Calu3 (cell line): ENCODE results near the gene ATP13A3. TPM values are rescaled to one million over a fixed set of nuclear protein-coding genes. Genes with fewer than 3 reads are reported as not detected.
"Not testable (repeated sequence)": the region's sequence is repeated elsewhere in the genome, so short reads cannot be mapped to it uniquely, and the experiment has no call there.

ENCODE experiments used
- BruUV-seq: library from RNA; stranded (reverse); fragments of 400-500 nt; replicated peaks from 2 replicates; lab custom pipeline; 2021; lab: Mats Ljungman, UMichigan
- CTCF ChIA-PET: fragments of 300-600 bp; sonication (Branson Sonifier 250); formaldehyde crosslinking; loops from one replicate; lab custom pipeline; 2022; ENCODE audit warnings: antibody characterized with exemption; lab: Charles Lee
- DNase-seq: peaks from one replicate; pipeline ENCODE4 v3.0.0; 2022
- H3K27ac Mint-ChIP-seq: one replicate; pipeline ENCODE4 v1.8.0; 2022; ENCODE audit warnings: mixed read lengths; ENCODE audit not compliant: unreplicated experiment
- H3K27me3 Mint-ChIP-seq: one replicate; pipeline ENCODE4 v1.8.0; 2022; ENCODE audit warnings: mixed read lengths; ENCODE audit not compliant: unreplicated experiment
- H3K36me3 Mint-ChIP-seq: one replicate; pipeline ENCODE4 v1.8.0; 2022; ENCODE audit warnings: mild to moderate bottlenecking, moderate library complexity, mixed read lengths; ENCODE audit not compliant: insufficient read depth, unreplicated experiment
- H3K4me1 Mint-ChIP-seq: one replicate; pipeline ENCODE4 v1.8.0; 2022; ENCODE audit warnings: mild to moderate bottlenecking, low read depth, mixed read lengths; ENCODE audit not compliant: unreplicated experiment
- H3K4me3 Mint-ChIP-seq: one replicate; pipeline ENCODE4 v1.8.0; 2022; ENCODE audit warnings: mild to moderate bottlenecking, low read depth, moderate library complexity, mixed read lengths; ENCODE audit not compliant: unreplicated experiment
- H3K9me3 Mint-ChIP-seq: one replicate; pipeline ENCODE4 v1.8.0; 2022; ENCODE audit warnings: low read depth, mixed read lengths; ENCODE audit not compliant: unreplicated experiment
- intact Hi-C: fragments of 100-400 bp; cut with micrococcal nuclease; formaldehyde crosslinking; loops from one replicate; pipeline ENCODE4 v1.10.0; 2022; ENCODE audit not compliant: unreplicated experiment
- total RNA-seq: library from RNA; stranded (reverse); gene quantifications from 2 replicates; pipeline ENCODE4 v1.2.3, GENCODE V29; 2022
- TF ChIP-seq, protein P1 (sequence below): fragments of 200-600 bp; IDR thresholded peaks from one replicate; pipeline ENCODE4 v1.8.0; 2022; ENCODE audit warnings: antibody characterized with exemption; ENCODE audit not compliant: unreplicated experiment

The ATP13A3 gene
- total RNA-seq, 1 experiment from 2014 or later, result 229 TPM

DNA sequence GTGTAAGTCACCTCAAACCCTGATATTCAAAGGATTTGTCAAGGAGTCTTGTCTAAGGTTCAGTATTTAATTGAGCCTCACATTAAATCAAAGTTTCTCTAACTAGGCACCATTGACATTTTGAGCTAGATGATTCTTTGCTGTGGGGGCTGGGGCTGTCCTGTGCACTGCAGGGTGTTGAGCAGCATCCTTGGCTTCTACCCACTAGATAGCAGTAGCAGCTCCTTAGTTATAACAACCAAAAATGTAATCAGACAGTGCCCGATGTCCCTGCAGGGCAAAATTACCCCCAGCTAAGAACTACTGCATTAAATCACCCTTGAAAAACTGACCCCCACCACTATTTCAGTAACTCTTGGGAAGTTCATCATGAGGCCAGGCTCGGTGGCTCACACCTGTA, 17.3 kb upstream of the ATP13A3 start:
- no peaks in the 10 kb centered on the region for H3K9me3 Mint-ChIP-seq
- no peak overlapping the region for H3K27ac Mint-ChIP-seq
- CTCF ChIA-PET, result interaction anchor here (0.6 kb wide), 1 partner anchor 90 kb away, joined by 3 read pairs; no protein-coding TSS in a partner anchor
- DNase-seq, result no peak
- no peak overlapping the region for H3K4me3 Mint-ChIP-seq
- no TSS peak for BruUV-seq
- H3K36me3 Mint-ChIP-seq, result no peaks in the 10 kb centered on the region
- H3K4me1 Mint-ChIP-seq, result no peaks in the 10 kb centered on the region
- intact Hi-C loops, result no loop called here
- no peaks in the 10 kb centered on the region for H3K27me3 Mint-ChIP-seq
- TF ChIP-seq, protein P1, sequence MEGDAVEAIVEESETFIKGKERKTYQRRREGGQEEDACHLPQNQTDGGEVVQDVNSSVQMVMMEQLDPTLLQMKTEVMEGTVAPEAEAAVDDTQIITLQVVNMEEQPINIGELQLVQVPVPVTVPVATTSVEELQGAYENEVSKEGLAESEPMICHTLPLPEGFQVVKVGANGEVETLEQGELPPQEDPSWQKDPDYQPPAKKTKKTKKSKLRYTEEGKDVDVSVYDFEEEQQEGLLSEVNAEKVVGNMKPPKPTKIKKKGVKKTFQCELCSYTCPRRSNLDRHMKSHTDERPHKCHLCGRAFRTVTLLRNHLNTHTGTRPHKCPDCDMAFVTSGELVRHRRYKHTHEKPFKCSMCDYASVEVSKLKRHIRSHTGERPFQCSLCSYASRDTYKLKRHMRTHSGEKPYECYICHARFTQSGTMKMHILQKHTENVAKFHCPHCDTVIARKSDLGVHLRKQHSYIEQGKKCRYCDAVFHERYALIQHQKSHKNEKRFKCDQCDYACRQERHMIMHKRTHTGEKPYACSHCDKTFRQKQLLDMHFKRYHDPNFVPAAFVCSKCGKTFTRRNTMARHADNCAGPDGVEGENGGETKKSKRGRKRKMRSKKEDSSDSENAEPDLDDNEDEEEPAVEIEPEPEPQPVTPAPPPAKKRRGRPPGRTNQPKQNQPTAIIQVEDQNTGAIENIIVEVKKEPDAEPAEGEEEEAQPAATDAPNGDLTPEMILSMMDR, result no peak

DNA sequence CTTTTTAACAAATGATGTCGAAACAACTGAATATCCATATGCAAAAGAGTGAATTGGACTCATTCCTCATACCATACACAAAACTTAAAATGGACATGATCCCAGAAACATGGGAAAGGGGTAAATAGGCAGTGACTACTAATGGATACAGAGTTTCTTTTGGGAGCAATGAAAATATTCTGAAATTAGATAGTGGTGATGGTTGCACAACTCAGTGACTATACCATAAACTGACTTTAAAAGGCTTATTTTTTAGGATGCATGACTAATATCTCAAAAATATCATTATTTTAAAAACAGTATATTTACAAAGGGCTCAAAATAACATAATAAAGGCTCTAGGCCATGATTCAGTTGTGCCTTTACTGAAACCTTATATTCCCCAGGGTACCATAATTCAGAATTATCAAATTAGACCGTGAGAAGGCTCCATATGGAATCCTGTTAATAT, 16.3 kb upstream of the ATP13A3 start:
- Mint-ChIP-seq H3K36me3 (no peaks in the 10 kb centered on the region), H3K27me3 (no peaks in the 10 kb centered on the region), H3K27ac (no peak overlapping the region), H3K9me3 (no peaks in the 10 kb centered on the region), H3K4me3 (no peak overlapping the region), H3K4me1 (peaks cover 5% of the 10 kb centered on the region)
- CTCF ChIA-PET, result interaction anchor here (0.6 kb wide), 2 partner anchors 35 kb away, joined by 3 read pairs; no protein-coding TSS in a partner anchor
- no TSS peak for BruUV-seq
- intact Hi-C loops, result no loop called here
- no peak for DNase-seq
- TF ChIP-seq, protein P1, result no peak

DNA sequence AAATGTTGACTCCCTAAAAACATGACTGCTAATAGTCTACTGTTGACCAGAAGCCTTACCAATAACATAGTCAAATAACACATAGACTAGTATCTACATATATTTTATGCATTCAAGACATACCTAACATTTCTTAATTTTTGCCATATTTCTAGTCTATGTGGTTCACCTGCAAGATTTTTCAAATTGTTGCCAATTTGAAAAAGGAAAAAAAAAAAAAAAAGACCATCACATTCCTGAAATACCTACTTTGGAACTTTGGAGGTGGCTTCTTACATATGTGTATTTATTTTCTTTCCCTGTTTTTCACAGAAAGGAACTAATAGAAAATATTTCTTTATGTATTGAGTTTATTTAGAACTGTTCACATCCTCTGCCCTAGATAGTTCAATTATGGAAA, 13.4 kb upstream of the ATP13A3 start:
- H3K27ac Mint-ChIP-seq, result no peak overlapping the region
- no peak overlapping the region for H3K4me3 Mint-ChIP-seq
- no peaks in the 10 kb centered on the region for H3K9me3 Mint-ChIP-seq
- BruUV-seq, result no TSS peak
- intact Hi-C loops, result no loop called here
- CTCF ChIA-PET, result interaction anchor here (0.7 kb wide), 1 partner anchor 53 kb away, joined by 3 read pairs; no protein-coding TSS in a partner anchor
- no peaks in the 10 kb centered on the region for H3K36me3 Mint-ChIP-seq
- peaks cover 26% of the 10 kb centered on the region for H3K4me1 Mint-ChIP-seq
- TF ChIP-seq, protein P1, result no peak
- no peak for DNase-seq
- H3K27me3 Mint-ChIP-seq, result no peaks in the 10 kb centered on the region

GRCh38 chr3:194499516-194499915, 12.7 kb upstream of the ATP13A3 start:
- intact Hi-C loops, BruUV-seq, H3K27ac Mint-ChIP-seq, H3K9me3 Mint-ChIP-seq, H3K4me3 Mint-ChIP-seq, DNase-seq, H3K36me3 Mint-ChIP-seq, H3K27me3 Mint-ChIP-seq: not testable (repeated sequence)
- H3K4me1 Mint-ChIP-seq, result peaks cover 33% of the 10 kb centered on the region
- CTCF ChIA-PET, result interaction anchor here (0.6 to 1.4 kb wide), 4 partner anchors 27 to 95 kb away, joined by 3 to 4 read pairs (median 3); no protein-coding TSS in a partner anchor
